ENCODE measurements around the gene LGI4.

LGI4 gene

DNA sequence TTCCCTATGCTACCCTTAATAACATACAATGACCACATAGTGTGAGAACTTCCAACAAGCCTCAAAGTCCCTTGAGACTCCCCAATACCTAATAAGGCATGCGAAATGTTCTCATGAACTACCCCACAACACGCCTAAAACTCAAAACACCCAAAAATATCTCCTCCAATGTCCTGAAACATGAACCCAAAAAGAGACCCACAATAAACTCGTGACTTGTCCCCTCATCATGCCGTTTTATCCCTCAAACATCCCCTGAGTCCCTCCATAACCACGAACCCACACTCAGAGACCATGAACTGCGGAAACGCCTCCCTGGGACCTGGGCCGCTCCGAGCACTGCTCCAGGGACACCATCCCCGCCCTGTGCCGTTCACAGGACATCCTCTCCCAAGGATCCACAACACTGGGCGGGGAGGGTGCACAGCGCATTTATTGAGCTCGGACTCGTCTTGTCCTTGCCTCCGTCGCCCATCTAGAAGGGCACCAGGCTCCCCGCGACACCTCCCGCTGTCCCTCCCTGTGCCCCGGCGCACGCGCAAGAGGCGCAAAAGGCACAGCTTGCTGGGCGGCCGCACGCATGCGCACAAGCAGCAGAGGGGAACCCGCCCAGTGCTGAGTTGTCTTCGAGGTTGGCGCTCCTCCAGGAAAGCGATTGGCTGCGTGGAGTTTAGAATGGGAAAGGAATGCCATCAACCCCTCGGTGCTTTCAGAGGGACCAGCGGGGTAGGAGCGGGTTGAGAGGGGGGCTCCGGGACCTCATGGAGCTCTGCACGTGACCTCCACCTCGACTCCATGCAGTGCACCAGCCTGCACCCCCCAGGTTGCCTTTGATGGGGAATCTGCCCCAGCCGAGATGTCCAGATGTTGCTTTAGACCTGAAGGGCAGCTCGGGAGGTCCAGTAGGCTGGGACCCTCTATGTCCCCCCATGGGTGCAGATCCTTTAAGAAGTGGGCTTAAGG is 10.5 kb downstream of the LGI4 start:
- peak; percentile 58 to 69 for DNase-seq (ENCODE audit: low read depth in 2 of 2, low spot score in 1 of 2)

DNA sequence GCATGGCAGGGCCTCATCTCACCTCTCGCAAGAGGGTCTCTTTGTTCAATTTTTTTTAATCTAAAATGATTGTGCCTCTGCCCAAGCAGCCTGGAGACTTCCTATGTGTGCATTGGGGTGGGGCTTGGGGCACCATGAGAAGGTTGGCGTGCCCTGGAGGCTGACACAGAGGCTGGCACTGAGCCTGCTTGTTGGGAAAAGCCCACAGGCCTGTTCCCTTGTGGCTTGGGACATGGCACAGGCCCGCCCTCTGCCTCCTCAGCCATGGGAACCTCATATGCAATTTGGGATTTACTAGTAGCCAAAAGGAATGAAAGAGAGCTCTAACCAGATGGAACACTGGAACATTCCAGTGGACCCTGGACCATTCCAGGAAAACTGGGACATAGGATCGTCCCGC is 11.3 kb downstream of the LGI4 start:
- no peak for DNase-seq (ENCODE audit: low read depth in 2 of 2, low spot score in 1 of 2)

DNA sequence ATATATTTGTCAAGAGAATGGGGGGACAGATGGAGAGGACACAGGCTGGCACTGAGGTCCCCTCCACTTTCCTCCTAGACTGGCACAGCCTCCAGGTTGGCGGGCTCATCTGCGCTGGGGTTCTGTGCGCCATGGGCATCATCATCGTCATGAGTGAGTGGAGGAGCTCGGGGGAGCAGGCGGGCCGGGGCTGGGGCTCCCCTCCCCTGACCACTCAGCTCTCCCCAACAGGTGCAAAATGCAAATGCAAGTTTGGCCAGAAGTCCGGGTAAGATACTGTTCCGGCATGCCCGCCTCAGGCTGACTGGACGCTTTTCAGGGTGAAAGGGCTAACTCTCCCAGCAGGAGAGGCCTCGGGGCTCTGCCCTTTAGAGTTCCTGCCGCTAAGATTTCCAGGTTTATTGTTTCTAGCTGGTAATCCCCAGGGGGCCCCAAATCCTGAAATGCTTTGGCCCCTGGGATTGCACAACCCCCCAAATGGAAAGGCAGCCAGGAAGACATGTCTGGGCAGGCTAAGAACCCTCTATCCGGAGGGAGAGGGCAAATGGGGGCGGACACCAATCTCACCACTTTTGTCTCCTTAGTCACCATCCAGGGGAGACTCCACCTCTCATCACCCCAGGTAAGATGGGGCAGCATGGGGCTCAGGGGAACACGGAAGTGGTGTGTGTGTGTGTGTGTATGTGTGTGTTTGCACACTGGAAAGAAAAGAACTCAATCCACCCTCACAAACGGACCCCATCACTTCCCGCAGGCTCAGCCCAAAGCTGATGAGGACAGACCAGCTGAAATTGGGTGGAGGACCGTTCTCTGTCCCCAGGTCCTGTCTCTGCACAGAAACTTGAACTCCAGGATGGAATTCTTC is 11.9 kb downstream of the LGI4 start:
- no peak for DNase-seq (ENCODE audit: low read depth in 2 of 2, low spot score in 1 of 2)

DNA sequence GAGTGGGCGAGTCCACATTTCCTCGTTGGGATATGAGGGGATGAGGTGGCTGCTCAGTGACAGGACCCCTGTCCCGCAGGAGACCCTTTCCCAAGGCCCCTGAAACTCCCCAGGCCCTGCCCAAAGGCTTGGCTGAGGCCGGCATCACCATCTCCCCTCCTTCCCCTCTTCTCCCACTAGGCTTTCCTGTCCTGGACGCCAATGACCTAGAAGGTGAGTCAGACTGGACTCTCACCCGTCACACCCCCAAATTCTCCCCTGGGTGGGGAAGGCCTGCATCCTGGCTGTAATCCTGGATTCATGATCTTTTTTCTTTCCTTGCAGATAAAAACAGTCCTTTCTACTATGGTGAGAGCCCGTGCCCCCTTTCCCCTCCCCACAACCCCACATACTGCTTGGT is 14.0 kb downstream of the LGI4 start:
- no peak for DNase-seq (ENCODE audit: low read depth in 2 of 2, low spot score in 1 of 2)

DNA sequence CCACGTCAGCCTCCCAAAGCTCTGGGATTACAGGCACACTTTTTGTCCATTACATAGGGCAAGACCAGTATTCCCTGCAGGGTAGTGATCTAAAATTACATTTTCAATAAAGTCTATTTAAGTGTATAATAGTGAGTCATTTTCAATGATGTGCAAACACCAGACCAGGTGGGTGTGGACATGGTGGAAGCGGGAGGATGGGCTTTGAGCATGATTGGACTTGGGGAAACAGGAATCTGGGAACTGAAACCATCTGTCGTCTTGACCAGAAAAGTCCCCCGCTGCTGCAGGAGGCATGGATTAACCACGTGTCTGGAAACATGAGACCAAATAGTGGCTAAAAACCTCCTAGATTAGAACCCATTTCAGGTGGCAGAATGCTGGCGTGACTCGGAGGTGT is 14.4 kb downstream of the LGI4 start:
- no peak for DNase-seq (ENCODE audit: low read depth in 2 of 2, low spot score in 1 of 2)

DNA sequence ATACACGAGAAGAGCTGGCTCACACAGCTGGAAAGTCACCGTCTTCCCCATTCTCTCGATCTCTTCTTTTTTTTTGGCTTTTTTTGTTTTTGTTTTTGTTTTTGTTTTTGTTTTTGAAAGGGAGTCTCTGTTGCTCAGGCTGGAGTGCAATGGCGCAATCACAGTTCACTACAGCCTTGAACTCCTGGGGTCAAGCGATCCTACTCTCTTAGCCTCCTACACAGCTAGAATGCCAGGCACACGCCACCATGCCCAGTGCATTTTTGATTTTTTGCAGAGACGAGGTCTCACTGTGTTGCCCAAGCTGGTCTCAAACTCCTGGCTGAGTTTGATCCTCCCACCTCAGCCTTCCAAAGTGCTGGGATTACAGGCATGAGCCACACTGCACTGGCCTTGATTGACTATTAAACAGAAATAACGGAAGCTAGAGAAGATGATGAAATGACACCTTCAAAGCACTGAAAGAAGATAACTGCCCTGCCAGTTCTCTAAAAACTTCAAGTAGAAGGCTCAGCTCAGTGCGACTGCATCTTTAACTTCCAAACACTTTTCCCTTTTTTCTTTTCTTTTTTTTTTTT is 15.2 kb downstream of the LGI4 start:
- DNase-seq (ENCODE audit: low read depth in 2 of 2, low spot score in 1 of 2): no peak

DNA sequence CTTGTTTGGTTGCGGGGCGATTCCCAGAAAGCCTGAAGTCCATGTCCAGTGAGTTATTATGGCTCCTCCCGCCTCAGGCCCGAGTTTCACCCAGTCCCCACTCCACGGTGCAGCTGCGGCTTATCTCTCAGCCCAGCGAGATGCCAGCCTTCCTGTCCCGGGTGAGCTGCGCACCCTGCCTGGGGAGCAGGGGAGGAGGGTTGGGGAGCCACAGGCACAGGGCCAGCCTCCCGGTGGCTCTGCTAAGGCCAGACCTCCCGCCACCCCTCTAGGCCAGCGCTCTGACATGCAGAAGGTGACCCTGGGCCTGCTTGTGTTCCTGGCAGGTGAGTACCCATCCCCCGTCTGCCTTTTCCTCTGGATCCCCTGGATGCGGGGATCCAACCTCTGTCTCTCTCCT is 15.8 kb downstream of the LGI4 start:
- no peak for DNase-seq (ENCODE audit: low read depth in 2 of 2, low spot score in 1 of 2)

DNA sequence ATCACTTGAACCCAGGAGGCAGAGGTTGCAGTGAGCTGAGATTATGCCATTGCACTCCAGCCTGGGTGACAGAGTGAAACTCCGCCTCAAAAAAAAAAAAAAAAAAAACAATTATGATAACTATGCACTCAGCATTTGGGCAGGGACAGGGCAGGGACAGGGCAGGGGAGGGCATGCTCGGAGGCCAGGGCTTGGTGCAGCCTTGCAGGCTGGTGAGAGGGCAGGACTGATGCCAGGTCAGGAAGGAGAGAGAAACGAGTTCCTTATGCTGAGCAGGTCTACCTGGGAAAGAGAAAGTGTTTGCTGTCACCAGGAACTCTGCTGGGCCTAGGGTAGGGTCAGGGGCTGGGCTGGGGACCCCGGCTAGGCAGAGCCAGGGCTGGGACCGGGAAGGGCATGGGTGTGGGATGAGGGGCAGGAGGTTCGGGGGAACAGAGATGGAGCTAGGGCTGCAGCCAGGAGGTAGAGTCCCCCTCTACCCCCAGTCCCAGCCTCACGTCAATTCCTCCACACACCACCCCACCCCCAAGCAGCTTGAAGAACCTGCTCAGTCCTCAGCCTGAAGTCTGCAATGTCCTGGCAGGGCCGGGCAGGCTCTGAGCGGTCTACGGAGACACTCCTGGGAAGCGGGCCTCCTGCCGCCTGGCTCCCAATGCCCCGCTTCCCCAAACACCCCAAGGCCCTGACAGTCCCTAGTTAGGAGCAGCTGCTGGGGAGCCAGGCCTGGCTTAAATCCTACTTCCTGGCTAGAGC is 16.4 kb downstream of the LGI4 start:
- no peak for DNase-seq (ENCODE audit: low read depth in 2 of 2, low spot score in 1 of 2)

DNA sequence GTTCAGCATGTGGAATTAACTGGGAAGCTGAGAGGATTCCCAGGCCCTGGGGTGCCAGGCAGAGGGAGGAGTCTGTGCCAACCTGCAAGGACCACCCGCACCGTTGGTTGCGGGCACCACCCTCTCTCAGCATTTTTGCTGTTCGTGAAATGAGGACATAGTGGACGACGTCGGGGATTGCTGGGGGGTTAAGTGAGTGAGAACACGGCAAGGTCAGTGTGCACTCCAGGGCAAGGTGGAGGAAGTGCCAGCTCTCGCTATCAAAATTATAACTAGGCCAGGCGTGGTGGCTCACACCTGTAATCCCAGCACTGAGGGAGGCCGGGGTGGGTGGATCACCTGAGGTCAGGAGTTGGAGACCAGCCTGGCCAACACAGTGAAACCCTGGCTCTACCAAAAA is 17.1 kb downstream of the LGI4 start:
- DNase-seq (ENCODE audit: low read depth in 2 of 2, low spot score in 1 of 2): no peak

DNA sequence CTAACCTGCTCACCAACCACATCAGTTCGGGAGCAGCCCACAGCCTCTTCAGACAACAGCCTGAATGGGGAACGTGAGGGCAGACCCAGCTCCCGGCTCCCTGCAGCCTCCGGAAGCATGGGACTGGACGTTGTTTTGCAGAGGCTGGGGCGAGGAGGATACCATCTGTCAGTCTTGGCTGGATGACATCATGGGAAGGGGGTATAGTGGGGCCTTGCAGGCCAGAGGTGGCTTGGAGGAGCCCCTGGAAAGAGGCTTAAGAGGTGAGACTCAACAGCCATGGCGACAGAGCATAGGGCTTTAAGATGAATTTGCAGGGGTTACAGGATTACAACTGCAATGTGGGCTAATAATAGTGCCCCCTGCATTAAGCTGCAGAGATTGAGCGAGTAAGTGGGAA is 17.7 kb downstream of the LGI4 start:
- DNase-seq (ENCODE audit: low read depth in 2 of 2, low spot score in 1 of 2): no peak

DNA sequence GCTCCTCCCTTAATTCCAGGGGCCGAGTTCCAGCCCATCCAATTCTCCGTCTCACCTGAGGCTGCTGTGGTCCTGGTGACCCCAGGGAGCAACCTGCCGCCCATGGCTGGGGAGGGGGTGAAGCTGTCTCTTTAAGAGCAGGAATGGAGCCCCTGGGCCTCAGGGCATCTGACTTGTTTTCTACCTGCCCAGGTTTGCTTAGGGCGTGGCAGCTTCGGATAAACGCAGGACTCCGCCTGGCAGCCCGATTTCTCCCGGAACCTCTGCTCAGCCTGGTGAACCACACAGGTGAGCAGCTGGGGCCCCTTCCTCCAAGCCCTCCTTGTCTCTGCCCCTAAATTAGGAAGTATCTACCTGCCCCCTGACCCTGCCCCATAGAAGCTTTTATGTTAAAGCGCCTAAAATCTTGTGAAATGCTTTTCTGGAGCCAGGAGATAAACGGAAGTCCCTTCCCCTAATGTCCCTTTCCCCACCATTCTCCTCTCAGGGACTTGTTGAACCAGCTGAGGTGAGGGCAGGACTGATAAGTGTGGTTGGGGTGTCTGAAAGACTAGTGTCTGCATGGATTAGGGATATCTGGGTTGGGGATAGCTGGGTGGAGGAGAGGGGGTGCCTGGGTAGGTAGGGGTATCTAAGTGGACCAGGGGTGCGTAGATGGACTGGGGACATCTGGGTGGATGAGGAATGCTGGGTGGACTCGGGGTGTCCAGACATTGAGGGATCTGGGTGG is 18.6 kb downstream of the LGI4 start:
- DNase-seq (ENCODE audit: low read depth in 2 of 2, low spot score in 1 of 2): no peak

DNA sequence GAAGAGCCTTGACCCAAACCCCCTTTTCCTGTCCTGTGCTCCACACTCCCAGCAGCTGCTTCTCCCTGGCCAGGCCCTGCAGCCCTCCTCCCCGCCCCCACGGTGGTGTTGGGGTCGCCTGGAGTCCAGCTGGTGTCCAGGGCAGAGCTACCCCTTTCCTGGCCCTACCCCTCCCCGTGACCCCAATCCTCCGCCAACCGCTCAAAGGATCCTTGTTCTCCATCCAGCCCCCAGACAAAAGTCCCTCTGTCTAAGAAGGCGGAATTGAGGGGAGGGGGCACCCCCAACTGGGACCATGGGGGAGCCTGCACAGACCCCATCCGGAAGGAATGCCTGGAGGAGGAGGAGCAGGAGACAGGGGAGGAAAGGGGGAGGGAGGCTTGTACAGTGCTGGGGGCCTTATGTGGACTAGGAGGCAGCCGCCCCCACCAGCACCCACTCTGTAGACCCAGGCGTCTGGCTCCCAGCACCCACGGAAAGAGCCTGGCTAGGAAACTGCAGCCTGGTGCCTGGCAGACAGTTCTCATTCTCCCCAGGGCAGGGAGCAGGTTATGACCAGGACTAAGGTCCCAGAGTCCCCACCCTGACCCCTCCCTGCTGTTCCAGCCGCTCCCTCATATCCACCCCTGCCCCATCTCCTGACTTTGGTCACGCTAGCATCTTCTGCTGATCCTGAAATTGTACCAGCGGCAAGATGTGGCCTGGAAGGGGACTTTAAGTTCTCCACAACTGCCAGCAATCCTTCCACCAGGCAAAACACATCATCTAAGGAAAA is 19.5 kb downstream of the LGI4 start, which contains the start of gene FXYD3:
Gene FXYD3 (plus strand): TSS at position 647 of the 775 bp plus-strand sequence. CDS start 3,554 bp downstream, outside the sequence.
- no peak for DNase-seq (ENCODE audit: low read depth in 2 of 2, low spot score in 1 of 2)

DNA sequence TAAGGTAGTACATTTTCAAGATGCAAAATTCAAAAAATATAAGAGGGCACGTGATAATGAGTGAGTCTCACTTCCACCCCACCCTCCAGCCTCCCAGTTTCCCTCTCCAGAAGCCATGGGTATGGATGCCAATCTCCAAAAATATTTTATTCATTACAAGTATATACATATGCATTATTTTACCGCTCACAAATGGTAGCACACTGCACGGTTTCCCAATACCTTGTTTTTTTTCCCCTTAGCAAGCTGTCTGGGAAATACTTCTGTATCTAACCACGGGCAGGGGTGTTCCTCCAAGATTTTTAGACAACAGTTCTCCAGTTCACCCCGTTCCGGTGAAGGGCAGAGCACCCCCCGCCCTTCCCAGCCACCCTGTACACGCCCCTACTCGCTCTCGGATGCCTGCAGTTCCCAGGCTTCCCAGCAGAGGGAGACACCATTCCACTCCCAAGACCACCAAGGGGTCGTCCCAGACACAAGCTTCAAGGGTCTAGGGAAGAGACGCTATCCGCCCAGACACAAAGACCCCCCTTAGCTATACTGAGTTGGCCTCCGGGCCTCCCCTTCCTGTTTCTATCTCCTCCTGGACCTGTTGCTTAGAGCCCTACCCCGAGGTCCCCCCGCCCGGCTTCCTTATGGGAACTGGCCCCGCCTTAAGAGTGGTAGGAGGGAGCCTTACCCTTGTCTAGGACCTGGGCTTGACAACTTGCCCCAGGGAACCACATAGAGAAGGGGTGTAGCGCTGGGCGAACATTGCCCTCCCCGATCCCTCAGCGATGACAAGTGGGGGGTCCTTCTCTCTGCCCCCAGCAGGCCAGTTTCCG is 20.3 kb downstream of the LGI4 start:
- DNase-seq (ENCODE audit: low read depth in 2 of 2, low spot score in 1 of 2): peak; percentile 35 to 48

DNA sequence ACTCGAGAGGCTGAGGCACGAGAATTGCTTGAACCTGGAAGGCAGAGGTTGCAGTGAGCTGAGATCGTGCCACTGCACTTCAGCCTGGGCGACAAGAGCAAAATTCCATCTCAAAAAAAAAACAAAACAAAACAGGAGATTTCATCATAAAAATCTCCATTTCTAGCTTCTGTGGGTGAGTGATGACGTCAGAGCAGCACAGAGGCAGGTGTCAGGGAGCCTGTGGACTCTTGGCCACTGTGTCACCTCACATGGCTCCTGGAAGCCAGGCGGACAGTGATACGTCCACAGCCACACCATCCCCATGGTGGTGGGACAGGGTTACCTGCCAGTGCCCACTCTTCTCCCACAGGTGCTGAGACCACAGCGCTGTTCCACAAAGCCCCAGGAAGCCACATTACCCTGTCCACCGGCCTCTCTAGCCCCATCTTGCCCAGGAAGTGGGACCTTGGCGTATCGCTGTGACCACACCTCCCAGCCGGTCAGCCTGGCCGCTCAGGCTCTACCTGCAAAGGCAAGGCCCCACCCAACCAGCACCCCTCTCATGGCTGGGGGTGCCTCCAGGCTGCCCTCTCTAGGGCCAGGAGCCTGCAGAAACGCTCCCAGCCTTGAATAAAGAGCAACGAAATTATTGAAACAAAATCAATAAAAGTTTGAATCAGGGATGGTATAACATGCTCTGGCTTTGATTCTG is 21.7 kb downstream of the LGI4 start:
- no peak for DNase-seq (ENCODE audit: low read depth in 2 of 2, low spot score in 1 of 2)

DNA sequence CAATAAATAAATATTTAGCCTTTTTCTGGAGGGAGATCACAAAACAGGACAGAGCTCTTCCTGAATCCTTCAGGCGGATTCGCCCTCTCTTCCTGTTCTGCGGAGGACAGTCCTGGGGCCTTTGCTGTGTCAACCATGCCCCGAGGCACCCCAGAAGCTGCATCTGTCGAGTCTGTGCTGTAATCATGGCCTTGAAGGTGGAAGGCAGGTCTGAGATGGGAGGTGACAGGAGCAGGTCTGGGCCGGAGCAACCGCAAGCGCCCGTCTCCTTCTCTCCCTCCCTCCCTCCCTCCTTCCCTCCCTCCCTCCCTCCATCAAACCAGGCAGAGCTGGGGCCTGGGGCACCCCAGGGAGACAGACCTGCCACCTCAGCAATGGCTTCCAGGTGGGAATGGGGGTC is 23.9 kb downstream of the LGI4 start:
- no peak for DNase-seq (ENCODE audit: low read depth in 2 of 2, low spot score in 1 of 2)

DNA sequence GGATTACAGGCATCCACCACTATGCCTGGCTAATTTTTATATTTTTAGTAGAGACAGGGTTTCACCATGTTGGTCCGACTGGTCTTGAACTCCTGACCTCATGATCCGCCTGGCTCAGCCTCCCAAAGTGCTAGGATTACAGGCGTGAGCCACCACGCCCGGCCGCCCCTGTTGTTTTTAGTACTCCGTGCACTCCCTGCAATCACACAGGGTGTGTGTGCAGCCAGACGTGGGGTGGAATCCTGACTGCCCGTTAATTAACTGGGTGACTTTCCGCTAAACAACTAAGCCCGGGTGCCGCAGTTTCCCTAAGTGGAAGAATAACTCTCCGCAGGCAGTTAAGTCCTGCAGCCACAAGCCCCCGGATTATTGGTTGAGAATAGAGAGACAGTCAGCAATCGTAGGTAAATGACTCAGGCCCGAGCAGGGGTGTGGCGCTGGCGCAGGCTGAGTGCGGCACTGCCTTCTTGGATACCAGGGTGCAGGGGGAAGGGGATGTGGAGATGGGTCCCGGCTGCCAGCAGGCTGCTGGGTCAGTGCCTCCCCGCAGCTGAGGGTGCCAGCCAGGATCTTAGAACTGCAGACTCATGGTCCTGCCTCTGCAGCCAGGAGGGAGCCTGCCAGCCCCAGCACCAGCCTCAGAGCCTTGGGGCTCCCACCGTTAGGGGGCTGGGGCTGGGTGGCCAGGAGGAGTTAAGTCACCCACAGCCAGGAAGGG is 25.3 kb downstream of the LGI4 start:
- no peak for DNase-seq (ENCODE audit: low read depth in 2 of 2, low spot score in 1 of 2)

DNA sequence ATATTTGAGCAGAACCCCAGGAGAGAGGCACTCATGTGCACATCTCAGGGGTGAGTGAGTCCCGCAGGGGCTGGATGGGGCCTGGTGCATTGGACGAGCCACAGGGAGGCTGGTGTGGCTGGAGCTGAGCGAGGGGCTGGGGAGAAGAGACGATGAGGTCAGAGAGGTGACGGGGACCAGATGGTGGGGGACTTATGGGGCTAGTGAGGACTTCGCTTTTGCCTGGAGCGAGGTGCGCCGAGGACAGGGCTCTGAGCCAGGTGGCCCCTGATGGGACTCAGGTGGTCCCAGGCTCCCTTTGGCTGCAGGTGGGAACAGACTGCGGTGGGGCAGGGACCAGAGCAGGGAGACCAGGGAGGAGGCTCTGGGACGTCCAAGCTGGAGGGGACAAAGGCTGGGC is 26.1 kb downstream of the LGI4 start:
- no peak for DNase-seq (ENCODE audit: low read depth in 2 of 2, low spot score in 1 of 2)

All from stimulated activated CD8-positive, alpha-beta memory T cell treated with anti-CD3 and anti-CD28 coated beads, Interleukin-4, amount 100 ng/mL, for 4 hours (primary cell).